HEK293 (cell line): ENCODE data around the gene KIAA1671.

Source experiments
- CTCF ChIA-PET: fragments of 350-600 bp; formaldehyde crosslinking; extraction: SDS; loops from one replicate; lab custom pipeline; 2021; ENCODE audit warnings: antibody characterized with exemption; lab: Yijun Ruan, JAX
- POLR2A ChIA-PET: fragments of 300-600 bp; formaldehyde crosslinking; extraction: SDS; loops from one replicate; lab custom pipeline; 2020; ENCODE audit warnings: antibody characterized with exemption, inconsistent platforms; lab: Yijun Ruan, JAX
- H3K27ac ChIP-seq: fragments of 200-500 bp; sonication (Bioruptor generic); 2 replicates; pipeline ENCODE4 v1.5.1; 2014; ENCODE audit warnings: low read depth, low read length, control low read depth, inconsistent platforms; ENCODE audit errors: extremely low read depth
- H3K36me3 ChIP-seq, 2 experiments: fragments of 200-500 bp in 1 of 2; sonication (Bioruptor generic) in 1 of 2; 1 replicate in 1 of 2; 2 replicates in 1 of 2; pipeline ENCODE4 v1.5.1; 2014 to 2017; ENCODE audit warnings: inconsistent platforms in 2 of 2, low read length in 2 of 2; ENCODE audit not compliant: control insufficient read depth in 2 of 2, insufficient read depth in 1 of 2
- H3K4me1 ChIP-seq: fragments of 200-500 bp; sonication (Bioruptor generic); 2 replicates; pipeline ENCODE4 v1.5.1; 2014; ENCODE audit warnings: mild to moderate bottlenecking, low read length, inconsistent platforms; ENCODE audit not compliant: control insufficient read depth, insufficient read depth
- H3K4me3 ChIP-seq: 2 replicates; pipeline ENCODE4 v1.5.1; 2011; ENCODE audit warnings: low read depth, mild to moderate bottlenecking, control low read depth, low read length, moderate library complexity
- H3K9me3 ChIP-seq: fragments of 200-500 bp; sonication (Bioruptor generic); 2 replicates; pipeline ENCODE4 v1.5.1; 2014; ENCODE audit warnings: low read depth, low read length, inconsistent platforms; ENCODE audit not compliant: control insufficient read depth, insufficient read depth
- EGR2 ChIP-seq: fragments of 450-650 bp; formaldehyde crosslinking; IDR thresholded peaks from 2 replicates; pipeline ENCODE4 v1.5.1; 2016; ENCODE audit warnings: low read depth, missing biosample characterization, missing genetic modification characterization
- GLIS1 ChIP-seq: fragments of 450-650 bp; formaldehyde crosslinking; IDR thresholded peaks from 2 replicates; pipeline ENCODE4 v1.5.1; 2016; ENCODE audit warnings: missing biosample characterization, missing genetic modification characterization
- KLF1 ChIP-seq: fragments of 450-650 bp; formaldehyde crosslinking; IDR thresholded peaks from 2 replicates; pipeline ENCODE4 v1.5.1; 2016; ENCODE audit warnings: missing biosample characterization, missing genetic modification characterization
- KLF16 ChIP-seq: fragments of 450-650 bp; formaldehyde crosslinking; IDR thresholded peaks from 2 replicates; pipeline ENCODE4 v1.5.1; 2017; ENCODE audit warnings: missing biosample characterization, missing genetic modification characterization
- KLF7 ChIP-seq: fragments of 450-650 bp; formaldehyde crosslinking; IDR thresholded peaks from 2 replicates; pipeline ENCODE4 v1.5.1; 2016; ENCODE audit warnings: missing biosample characterization, missing genetic modification characterization, borderline replicate concordance
- ZBTB1 ChIP-seq: fragments of 450-650 bp; formaldehyde crosslinking; IDR thresholded peaks from 2 replicates; pipeline ENCODE4 v1.5.1; 2016; ENCODE audit warnings: missing biosample characterization, missing genetic modification characterization
- ZFP37 ChIP-seq: fragments of 450-650 bp; formaldehyde crosslinking; IDR thresholded peaks from 2 replicates; pipeline ENCODE4 v1.5.1; 2016; ENCODE audit warnings: missing biosample characterization, missing genetic modification characterization
- ZIC2 ChIP-seq: fragments of 450-650 bp; formaldehyde crosslinking; IDR thresholded peaks from 2 replicates; pipeline ENCODE4 v1.5.1; 2016; ENCODE audit warnings: missing biosample characterization, missing genetic modification characterization
- ZNF221 ChIP-seq: fragments of 450-650 bp; formaldehyde crosslinking; IDR thresholded peaks from 2 replicates; pipeline ENCODE4 v1.5.1; 2017; ENCODE audit warnings: missing biosample characterization, missing genetic modification characterization, borderline replicate concordance
- ZNF311 ChIP-seq: fragments of 450-650 bp; formaldehyde crosslinking; IDR thresholded peaks from 2 replicates; pipeline ENCODE4 v1.5.1; 2017; ENCODE audit warnings: missing biosample characterization, missing genetic modification characterization, borderline replicate concordance
- ZNF423 ChIP-seq: fragments of 450-650 bp; formaldehyde crosslinking; IDR thresholded peaks from 2 replicates; pipeline ENCODE4 v1.5.1; 2016; ENCODE audit warnings: missing biosample characterization, missing genetic modification characterization
- ZNF473 ChIP-seq: fragments of 450-650 bp; formaldehyde crosslinking; IDR thresholded peaks from 2 replicates; pipeline ENCODE4 v1.5.1; 2017; ENCODE audit warnings: missing biosample characterization, missing genetic modification characterization
- ZNF623 ChIP-seq: fragments of 450-650 bp; formaldehyde crosslinking; IDR thresholded peaks from 2 replicates; pipeline ENCODE4 v1.5.1; 2016; ENCODE audit warnings: missing biosample characterization, missing genetic modification characterization
- ZNF768 ChIP-seq: fragments of 450-650 bp; formaldehyde crosslinking; IDR thresholded peaks from 2 replicates; pipeline ENCODE4 v1.5.1; 2018; ENCODE audit warnings: missing biosample characterization, mild to moderate bottlenecking, missing genetic modification characterization
- TF ChIP-seq, protein P1 (sequence below): fragments of 450-650 bp; formaldehyde crosslinking; IDR thresholded peaks from 2 replicates; pipeline ENCODE4 v1.5.0; 2017; ENCODE audit warnings: missing biosample characterization, missing genetic modification characterization, borderline replicate concordance
- TF ChIP-seq, protein P2 (sequence below): fragments of 450-650 bp; formaldehyde crosslinking; IDR thresholded peaks from 2 replicates; pipeline ENCODE4 v1.5.1; 2016; ENCODE audit warnings: missing biosample characterization, missing genetic modification characterization
- TF ChIP-seq, protein P3 (sequence below): fragments of 450-650 bp; IDR thresholded peaks from 2 replicates; pipeline ENCODE4 v1.5.1; 2018; ENCODE audit warnings: missing biosample characterization, mild to moderate bottlenecking, missing genetic modification characterization
- TF ChIP-seq, protein P4 (sequence below): fragments of 450-650 bp; formaldehyde crosslinking; IDR thresholded peaks from 2 replicates; pipeline ENCODE4 v1.5.1; 2016; ENCODE audit warnings: missing biosample characterization, missing genetic modification characterization

Gene KIAA1671

DNA sequence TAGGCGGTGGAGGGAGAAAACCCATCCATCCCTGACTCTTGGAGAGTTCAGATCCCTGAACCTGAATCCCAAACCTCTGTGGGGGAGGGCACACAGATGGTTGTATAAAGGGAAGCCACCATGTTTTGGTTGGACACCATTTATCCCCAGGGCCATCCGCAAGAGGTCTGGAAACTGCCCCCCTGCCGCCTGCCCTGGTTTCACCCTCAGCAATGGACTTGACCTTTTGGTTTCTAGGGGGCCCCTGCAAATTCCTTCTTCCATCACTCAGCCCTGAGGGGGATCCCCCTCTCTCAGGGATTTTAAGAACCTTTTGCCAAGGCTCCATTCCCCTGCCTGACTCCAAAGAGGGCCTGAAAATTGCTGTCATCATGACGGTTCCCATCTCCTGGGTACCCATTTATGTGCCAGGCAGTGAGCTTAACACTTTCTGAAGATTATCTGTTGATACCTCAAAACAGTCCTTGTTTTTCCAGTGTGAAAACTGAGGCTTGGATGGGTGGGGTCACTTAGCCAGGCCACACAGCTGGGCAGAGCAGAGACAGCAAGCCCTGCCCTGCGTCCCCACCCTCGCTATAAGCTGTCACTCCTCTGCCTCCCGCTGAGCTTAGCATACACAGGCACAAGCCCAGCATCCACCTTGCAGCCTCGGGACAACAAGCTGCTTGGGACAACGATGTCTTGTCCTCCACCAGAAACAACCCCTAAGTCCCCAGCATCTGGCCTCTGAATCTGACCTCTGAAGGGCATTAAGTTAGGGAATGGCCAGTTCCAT is 213.9 kb downstream of the KIAA1671 start:
- CTCF ChIA-PET = interaction anchor here (0.7 to 3.3 kb wide), 3 partner anchors 35 to 167 kb away, joined by 5 to 18 read pairs (median 5); no protein-coding TSS in a partner anchor
- no peak for TF ChIP-seq ZNF221 (tag by site-specific recombination)
- TF ChIP-seq, protein P1, sequence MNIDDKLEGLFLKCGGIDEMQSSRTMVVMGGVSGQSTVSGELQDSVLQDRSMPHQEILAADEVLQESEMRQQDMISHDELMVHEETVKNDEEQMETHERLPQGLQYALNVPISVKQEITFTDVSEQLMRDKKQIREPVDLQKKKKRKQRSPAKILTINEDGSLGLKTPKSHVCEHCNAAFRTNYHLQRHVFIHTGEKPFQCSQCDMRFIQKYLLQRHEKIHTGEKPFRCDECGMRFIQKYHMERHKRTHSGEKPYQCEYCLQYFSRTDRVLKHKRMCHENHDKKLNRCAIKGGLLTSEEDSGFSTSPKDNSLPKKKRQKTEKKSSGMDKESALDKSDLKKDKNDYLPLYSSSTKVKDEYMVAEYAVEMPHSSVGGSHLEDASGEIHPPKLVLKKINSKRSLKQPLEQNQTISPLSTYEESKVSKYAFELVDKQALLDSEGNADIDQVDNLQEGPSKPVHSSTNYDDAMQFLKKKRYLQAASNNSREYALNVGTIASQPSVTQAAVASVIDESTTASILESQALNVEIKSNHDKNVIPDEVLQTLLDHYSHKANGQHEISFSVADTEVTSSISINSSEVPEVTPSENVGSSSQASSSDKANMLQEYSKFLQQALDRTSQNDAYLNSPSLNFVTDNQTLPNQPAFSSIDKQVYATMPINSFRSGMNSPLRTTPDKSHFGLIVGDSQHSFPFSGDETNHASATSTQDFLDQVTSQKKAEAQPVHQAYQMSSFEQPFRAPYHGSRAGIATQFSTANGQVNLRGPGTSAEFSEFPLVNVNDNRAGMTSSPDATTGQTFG (tag by site-specific recombination) = no peak
- peak; percentile 44 for TF ChIP-seq ZIC2 (tag by site-specific recombination)
- TF ChIP-seq ZNF473 (tag by site-specific recombination) = no peak
- no peak for TF ChIP-seq ZBTB1
- peak; percentile 9 for TF ChIP-seq GLIS1 (tag by site-specific recombination)
- no peak for TF ChIP-seq ZFP37 (tag by site-specific recombination)
- no peak for TF ChIP-seq ZNF423 (tag by site-specific recombination)
- no peak for TF ChIP-seq KLF7 (tag by site-specific recombination)
- TF ChIP-seq, protein P2, sequence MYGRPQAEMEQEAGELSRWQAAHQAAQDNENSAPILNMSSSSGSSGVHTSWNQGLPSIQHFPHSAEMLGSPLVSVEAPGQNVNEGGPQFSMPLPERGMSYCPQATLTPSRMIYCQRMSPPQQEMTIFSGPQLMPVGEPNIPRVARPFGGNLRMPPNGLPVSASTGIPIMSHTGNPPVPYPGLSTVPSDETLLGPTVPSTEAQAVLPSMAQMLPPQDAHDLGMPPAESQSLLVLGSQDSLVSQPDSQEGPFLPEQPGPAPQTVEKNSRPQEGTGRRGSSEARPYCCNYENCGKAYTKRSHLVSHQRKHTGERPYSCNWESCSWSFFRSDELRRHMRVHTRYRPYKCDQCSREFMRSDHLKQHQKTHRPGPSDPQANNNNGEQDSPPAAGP (tag by site-specific recombination) = peak; percentile 81
- TF ChIP-seq ZNF623 (tag by site-specific recombination) = no peak
- TF ChIP-seq, protein P3, sequence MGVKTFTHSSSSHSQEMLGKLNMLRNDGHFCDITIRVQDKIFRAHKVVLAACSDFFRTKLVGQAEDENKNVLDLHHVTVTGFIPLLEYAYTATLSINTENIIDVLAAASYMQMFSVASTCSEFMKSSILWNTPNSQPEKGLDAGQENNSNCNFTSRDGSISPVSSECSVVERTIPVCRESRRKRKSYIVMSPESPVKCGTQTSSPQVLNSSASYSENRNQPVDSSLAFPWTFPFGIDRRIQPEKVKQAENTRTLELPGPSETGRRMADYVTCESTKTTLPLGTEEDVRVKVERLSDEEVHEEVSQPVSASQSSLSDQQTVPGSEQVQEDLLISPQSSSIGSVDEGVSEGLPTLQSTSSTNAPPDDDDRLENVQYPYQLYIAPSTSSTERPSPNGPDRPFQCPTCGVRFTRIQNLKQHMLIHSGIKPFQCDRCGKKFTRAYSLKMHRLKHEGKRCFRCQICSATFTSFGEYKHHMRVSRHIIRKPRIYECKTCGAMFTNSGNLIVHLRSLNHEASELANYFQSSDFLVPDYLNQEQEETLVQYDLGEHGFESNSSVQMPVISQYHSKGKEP (tag by site-specific recombination) = no peak
- TF ChIP-seq KLF1 (tag by site-specific recombination) = peak; percentile 96
- TF ChIP-seq EGR2 (tag by site-specific recombination) = no peak
- no peak for TF ChIP-seq KLF16
- TF ChIP-seq, protein P4, sequence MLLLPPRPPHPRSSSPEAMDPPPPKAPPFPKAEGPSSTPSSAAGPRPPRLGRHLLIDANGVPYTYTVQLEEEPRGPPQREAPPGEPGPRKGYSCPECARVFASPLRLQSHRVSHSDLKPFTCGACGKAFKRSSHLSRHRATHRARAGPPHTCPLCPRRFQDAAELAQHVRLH (tag by site-specific recombination) = no peak
- TF ChIP-seq ZNF311 (tag by site-specific recombination) = no peak
- TF ChIP-seq, all 188 proteins: peak for 4
- POLR2A ChIA-PET = interaction anchor here (1.5 kb wide), 1 partner anchor 55 kb away, joined by 3 read pairs; no protein-coding TSS in a partner anchor

DNA sequence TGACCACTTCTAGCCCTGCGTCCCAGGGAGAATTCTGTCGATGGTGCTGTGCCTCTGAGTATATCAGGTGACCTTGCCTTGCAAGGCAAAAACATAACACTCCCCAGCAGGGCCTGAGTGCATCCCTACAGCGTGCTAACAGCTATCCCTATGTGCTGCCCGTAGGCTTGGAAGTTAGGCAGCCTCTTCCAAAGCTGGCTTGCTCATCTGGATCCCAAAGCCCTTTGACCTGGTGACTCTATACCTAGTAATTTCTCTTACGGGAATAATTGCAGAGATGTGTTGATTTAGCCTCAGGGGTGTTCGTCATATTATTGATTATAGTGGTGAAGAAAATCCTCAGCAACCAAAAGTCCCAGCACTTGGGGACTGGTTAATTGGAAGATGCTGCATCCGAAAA is 214.6 kb downstream of the KIAA1671 start:
- Histone ChIP-seq H3K9me3 (no peaks in the 10 kb centered on the region), H3K36me3 (peaks cover 0 to 1% of the 10 kb centered on the region in 2 experiments; a peak in 1 of 3 replicates), H3K27ac (no peak overlapping the region), H3K4me3 (no peak overlapping the region), H3K4me1 (0 out of 2 replicates have a peak, but pooled peaks cover 4% of the 10 kb centered on the region)
- POLR2A ChIA-PET = interaction anchor here (1.5 kb wide), 1 partner anchor 56 kb away, joined by 3 read pairs; no protein-coding TSS in a partner anchor
- TF ChIP-seq ZIC2 (tag by site-specific recombination) (peak; percentile 25; the same call in 1 of the 2 replicates), ZNF768 (no peak)
- CTCF ChIA-PET = interaction anchor here (0.5 to 3.3 kb wide), 4 partner anchors 35 to 554 kb away, joined by 3 to 18 read pairs (median 5); no protein-coding TSS in a partner anchor

More for the DNA sequence above, 213.9 kb downstream of the KIAA1671 start:
- Histone ChIP-seq H3K27ac (no peak overlapping the region), H3K36me3 (no peaks in the 10 kb centered on the region), H3K4me3 (no peak overlapping the region), H3K4me1 (0 out of 2 replicates have a peak, but pooled peaks cover 4% of the 10 kb centered on the region), H3K9me3 (no peaks in the 10 kb centered on the region)
